HG03159 (cell line): Measurements from ENCODE around the gene MTHFD1L.
"Not testable (repeated sequence)": the region's sequence is repeated elsewhere in the genome, so short reads cannot be mapped to it uniquely, and the experiment has no call there.

Experiments used
- ATAC-seq: cut with Tn5 transposase; IDR thresholded peaks from one replicate; pipeline ENCODE4 v1.9.1; 2021; ENCODE audit warnings: mild to moderate bottlenecking, moderate library complexity; ENCODE audit not compliant: unreplicated experiment

MTHFD1L gene

DNA sequence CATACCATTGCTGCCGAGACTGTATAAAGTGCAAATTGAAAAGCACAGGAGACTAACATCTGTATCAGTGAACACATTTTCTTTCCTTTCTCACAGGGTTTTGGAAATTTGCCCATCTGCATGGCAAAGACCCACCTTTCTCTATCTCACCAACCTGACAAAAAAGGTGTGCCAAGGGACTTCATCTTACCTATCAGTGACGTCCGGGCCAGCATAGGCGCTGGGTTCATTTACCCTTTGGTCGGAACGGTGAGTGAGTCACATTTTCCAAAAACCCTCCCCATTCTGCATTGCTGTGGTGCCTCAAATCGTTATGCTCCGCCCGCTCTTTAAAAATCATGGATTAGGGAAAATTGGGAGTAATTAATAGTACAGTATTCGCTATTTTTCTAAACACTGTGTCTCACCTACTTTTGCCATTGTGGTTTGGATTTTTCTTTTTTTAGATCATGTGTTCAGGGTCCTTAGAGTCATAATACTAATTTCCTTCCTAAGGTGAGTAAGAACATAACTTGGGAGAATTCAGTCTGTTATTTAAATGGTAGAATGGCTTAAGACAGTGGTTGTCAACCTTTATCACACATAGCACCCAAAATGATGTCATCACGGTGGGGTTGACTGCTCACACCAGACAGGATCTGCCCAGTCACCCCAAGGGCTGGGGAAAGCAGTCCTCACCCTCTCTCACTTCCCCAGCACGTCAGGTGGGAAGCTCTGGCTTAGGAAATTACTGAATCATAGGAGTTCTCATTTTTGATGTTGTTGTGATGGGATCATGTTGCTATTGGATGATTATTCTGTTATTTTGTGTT is 171.6 kb downstream of the MTHFD1L start:
- no peak for ATAC-seq

- ATAC-seq: no peak
Observed at GRCh38 chr6:151038616-151039015, 173.1 kb downstream of the MTHFD1L start.

DNA sequence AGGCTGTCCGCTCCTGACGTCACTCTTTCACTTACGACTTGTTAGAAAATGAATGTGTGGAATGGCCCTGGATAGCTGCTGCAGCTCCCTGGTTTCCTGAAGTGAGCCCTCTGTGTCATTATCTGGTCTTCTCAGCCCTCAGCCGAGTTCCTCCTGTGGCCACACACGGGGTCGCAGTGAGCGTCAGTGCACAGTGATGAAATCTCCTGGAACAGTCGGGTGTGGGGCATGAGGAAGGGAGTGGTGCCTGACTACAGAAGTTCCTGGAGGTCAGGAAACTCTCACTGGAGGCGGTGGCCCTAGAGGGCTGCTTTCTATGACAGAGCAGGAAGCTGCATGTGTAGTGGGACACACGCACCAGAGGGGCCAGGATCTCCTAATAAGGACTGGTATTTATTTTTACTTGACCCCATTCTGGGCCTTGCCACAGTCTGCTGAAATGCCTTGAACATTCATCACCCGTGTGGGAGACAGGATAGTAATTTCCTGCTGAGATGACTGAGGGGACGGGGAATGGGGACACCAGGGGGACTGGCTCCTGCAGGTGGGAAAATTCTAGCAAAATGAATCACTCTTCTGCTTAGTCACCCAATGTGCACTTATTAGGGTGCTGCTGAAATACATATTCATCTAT is 175.5 kb downstream of the MTHFD1L start:
- ATAC-seq: not testable (repeated sequence)

GRCh38 chr6:151041686-151042085 is 176.2 kb downstream of the MTHFD1L start:
- no peak for ATAC-seq

DNA sequence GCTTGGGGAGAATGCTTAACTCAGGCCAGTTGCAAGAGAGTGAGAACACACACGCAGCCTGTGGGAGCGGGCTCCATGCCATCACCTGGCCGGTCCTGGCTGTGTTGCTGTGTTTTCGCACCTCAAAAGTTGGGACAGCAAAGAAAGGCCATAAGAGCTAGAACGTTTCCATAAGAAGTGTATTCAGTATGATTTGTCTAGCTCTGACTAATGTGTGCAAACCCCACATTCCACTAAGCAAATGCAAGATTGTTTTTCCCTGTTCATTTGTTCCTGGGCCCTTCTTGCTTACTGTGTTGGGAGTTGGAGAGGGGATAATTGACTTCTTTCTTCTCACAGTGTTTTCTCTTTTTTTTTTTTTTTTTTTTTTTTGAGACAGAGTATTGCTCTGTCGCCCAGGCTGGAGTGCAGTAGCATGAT is 177.4 kb downstream of the MTHFD1L start:
- not testable (repeated sequence) for ATAC-seq

DNA sequence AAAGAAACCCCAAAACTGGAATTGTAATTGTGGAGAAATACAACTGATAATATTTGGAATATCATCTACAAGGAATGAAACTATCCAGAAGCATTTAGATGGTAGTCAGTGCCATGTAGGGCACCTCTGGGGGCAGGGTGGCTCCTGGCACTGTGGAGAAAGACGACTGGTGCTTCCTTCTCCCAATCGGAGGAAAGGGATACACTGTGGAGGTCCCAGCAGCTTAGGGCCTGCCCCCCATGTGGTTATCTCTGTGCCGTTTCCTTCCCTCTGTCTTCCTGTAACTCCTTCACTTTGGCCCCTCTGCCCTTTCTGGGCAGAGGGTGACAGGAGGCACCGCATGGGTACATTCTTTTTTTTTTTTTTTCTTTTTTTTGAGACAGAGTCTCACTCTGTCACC is 178.4 kb downstream of the MTHFD1L start:
- no peak for ATAC-seq

- ATAC-seq: no peak
Observed at GRCh38 chr6:151044465-151045441, 179.3 kb downstream of the MTHFD1L start.

DNA sequence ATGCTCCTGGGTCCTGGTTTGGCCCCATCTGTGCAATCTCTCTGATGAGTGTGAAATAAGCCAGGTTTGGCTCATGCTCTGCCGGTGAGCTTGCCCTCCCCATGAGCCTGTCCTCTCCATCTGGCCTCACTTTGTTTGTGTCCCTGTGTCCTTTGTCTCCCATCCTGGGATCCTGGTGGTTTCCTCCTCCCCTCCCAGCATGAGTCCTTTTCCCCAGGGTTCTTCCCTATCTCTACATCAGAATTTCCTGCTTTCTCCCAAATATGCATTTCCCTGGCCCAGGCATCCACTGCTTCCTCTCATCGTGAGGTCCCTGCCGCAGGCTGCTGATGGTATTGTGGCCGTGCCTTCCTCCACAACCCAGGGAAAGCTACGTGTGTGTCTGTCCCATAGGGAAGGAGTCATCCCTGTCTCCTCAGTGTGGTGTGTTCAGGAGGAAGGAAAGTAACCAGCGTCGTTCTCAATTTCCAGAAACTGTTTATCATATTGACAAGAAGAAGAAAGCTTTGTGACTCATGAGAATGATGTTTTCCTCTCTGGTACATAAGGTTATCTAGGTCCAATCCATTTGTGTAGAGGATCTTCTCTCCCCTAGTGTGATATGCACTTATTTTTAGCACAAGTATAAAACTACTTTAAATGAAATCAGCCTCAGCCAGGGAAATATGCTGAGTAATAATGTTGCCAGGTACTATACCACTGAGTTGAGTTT is 180.2 kb downstream of the MTHFD1L start:
- ATAC-seq: not testable (repeated sequence)

DNA sequence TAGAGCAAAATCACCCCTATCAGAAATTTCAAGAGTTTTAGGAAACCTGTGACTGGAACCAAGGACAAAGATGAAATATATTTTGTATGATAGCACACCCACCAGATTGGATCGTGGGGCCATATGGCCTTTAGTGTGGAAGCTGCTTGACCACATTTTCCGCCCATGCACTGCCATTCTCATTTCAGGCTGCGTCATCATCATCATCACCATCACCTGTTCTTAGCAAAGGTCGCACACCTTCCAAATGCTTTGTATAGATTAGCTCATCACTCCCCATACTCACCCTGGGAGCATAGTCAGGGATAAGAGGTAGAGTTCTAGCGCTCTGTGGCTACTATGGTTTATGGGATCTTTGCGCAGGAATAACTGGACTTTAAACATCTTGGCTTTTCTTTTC is 185.7 kb downstream of the MTHFD1L start:
- no peak for ATAC-seq

DNA sequence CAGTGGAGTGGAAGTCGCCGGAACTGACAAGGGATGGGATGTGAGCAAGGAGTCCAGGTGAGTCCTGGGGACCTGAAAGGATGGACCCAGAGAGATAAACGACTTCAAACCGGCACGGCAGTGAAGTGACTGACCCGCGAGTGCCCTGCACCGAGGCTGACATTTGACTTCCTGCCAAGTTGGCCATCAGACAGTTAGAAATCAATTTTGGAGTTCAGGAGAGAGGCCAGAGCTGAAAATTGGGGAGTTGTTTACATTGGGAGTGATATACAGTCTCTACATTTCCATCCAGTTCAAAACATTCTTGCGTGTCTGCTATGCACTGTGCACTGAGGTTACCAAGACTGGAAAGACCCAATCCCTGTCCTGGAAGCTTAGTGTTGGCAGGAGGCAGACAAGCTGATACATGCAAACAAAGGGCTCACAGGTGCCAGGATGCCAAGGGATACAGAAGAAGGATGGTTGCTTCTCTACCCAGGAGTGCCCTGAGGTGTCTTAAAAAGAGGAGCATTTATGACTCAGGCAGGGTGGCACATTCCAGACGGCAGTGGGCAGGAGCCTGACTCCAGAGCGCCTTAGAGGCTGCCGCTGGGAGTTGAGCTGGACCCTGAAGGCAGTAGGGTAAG is 186.6 kb downstream of the MTHFD1L start:
- ATAC-seq: no peak

DNA sequence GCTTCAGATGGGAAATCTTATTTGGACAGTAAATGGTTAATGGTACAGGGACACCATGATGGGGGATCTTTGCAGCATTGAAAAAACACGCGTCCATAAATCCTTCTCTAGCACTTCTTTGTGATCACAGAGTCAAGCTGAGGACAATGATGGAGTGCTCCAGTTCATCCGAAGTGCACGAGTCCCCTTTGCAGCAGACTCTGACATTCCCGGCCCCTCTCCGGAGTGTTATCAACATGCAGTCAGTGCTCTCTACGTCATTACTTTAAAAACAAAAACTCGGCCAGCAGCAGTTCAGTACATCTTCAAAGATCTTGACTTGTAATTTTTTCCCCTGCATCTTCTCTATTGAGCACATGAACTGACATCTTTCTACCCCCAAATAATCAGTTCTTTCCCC is 188.8 kb downstream of the MTHFD1L start:
- ATAC-seq: no peak

DNA sequence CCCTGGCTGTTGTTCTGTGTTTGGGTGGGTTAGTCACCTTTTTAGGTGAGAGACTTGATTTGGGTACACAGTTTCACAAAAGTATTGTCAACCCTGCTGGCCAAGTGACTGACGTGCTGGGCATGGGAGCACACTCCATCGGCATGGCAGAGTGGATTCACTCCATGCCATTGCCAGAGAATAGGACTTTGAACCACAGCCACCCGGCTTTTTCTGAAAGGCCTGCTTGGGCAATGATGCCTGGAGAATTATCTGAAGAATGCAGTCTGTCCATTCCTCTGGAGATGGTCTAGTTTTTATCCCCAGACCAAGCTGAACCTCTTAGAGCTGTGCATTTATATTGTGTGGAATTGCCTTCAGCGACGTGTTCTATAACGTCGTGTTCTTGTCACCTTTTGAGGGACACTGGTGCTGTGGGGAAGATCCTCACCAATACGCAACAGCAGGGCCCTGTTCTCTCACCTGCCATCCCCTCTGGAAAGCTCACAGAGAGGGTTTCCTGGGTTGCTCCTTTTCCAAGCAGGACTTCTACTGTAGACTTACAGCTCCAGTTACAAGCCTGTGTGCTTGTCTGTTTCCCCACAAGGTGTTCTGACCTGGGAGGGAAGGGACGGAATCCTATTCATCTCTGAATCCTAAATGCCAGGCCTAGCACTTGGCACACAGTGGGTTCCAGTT is 190.9 kb downstream of the MTHFD1L start:
- ATAC-seq: no peak

GRCh38 chr6:151057061-151057460 is 191.6 kb downstream of the MTHFD1L start:
- no peak for ATAC-seq

DNA sequence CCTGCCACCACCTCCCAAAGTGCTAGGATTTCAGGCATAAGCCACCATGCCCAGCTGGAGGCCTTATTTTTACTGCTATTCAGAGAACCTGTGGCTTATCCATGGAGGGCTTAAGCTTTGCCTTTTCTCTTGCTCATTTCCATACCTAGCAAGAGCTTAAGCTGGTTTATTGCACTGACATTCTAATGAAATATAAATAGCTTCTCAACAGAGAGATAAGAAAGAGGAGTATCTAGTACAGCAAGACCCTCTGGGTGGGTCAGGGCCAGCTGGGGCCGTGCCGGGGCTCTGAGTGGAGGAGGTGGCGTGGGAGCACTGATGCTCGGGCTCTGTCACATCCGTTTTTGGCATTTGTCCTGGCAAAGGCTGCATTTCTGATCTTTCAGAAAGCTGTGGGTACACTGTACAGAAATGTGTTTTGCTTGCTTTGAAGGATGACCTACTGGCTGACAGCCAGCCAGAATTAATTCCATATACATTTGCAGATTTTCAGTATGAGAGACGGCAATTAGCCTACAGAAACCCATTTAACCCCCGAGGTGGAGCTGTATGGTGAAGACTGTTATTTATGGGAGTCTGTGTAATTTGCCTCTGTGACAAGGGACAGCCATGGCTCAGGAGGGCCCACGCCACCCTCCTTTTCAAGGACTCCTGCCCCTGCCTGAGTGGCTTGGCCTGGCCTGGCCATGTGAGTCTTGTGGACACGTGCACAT is 192.7 kb downstream of the MTHFD1L start:
- ATAC-seq: no peak

DNA sequence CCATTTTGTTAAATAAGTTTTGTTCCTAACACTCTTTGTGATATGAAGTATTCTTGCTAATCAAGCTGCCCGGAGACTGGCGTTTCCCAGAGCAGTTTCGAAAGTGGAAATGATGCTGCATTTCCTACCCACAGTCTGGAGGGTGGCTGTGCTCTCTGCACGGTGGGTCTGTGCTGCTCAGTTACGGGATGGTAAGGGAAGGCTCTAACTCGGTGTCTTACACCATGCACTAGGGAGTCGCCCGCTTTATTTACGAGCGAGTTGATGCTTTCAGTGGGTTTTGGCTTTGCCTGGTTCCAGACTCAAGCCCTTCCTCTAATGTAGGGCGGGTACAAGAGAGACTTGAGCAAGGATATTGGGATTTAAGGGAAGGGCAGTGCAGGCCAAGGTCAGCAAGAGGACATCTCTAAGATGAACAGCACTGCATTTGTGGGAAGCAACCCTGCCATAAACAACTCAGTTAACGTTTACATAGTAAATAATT is 194.2 kb downstream of the MTHFD1L start:
- ATAC-seq: no peak

DNA sequence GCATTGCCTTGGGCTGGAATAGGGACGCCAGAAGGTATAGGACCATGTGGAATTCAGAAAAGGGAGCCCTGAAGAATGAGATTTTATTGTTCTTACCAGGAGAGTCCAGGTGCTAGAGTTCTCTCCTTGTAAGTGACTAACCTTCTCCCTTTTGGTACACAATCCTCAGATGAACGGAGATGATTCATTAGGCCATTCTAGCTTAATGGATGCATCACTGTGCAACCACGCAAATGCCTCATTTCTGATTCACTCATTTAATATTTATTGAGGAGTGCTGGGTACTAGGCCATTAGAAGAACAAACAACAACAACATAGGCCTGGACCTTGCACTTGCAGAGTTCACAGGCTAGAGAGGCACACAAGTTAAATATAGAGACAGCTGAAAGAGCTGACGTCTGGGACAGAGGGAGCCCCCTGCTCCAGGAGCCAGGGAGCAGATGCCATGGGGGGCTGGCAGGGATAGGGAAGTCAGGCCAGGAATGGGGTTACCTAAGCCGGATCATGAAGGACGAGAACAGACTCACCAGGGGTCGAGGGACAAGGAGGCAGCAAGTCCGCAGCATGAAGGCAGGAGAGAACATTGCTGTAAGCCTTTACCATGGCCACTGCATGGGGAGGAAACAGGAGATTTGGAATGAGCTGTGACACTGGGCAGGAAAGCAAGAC is 194.7 kb downstream of the MTHFD1L start:
- no peak for ATAC-seq

- ATAC-seq: no peak
Observed at GRCh38 chr6:151060766-151061531, 195.4 kb downstream of the MTHFD1L start.

DNA sequence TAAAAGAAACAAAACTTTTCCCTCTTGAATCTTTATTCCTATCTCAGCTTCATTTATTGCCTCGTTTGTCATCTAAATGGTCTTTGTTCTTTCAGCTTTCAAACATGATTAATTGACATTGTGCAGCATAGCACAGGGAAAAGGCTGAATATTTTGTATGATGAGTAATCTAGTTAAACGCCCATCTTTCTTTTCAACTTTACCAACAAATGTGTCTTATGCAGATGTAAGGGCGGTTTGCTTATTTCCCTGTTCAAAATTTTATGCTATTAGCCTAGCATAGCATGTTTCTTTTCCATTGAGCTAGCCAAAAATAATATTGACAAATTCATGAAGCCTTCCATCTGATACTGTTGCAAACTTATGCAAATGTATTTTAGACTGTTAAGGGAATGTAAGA is 197.8 kb downstream of the MTHFD1L start:
- ATAC-seq: no peak
